ENCODE data around the gene CFAP58. TPM values are rescaled to one million over a fixed set of nuclear protein-coding genes. Genes with fewer than 3 reads are reported as not detected.
"Not testable (repeated sequence)": the region's sequence is repeated elsewhere in the genome, so short reads cannot be mapped to it uniquely, and the experiment has no call there.

Gene CFAP58
- total and polyA plus RNA-seq, 2 donors (not counting 1 experiment from before 2014, with no cell fraction given): not detected

DNA sequence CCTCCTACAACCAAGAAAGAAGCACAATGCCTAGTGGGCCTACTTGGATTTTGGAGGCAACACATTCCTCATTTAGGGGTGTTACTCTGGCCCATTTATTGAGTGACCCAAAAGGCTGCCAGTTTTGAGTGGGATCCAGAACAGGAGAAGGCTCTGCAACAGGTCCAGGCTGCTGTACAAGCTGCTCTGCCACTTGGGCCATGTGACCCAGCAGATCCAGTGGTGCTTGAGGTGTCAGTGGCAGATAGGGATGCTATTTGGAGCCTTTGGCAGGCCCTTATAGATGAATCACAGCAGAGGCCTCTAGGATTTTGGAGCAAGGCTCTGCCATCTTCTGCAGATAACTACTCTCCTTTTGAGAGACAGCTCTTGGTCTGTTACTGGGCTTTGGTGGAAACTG, 111.9 kb downstream of the CFAP58 start:
- H3K4me3 ChIP-seq (ENCODE audit: control extremely low read depth in 1 of 5, extremely low read depth in 1 of 5, insufficient read depth in 1 of 5, low read depth in 2 of 5, low read length in 4 of 5); H2AFZ ChIP-seq (ENCODE audit: insufficient read depth, low read depth, low read length, poor library complexity, severe bottlenecking); H3K27ac ChIP-seq (ENCODE audit: low read length in 2 of 2); intact Hi-C loops (cut with micrococcal nuclease); H3K9me3 Mint-ChIP-seq (ENCODE audit: insufficient read depth); DNase-seq; H3K36me3 ChIP-seq (replicated peaks in 1 of 2; ENCODE audit: control extremely low read depth in 1 of 2, control insufficient read depth in 1 of 2, extremely low read depth in 1 of 2, insufficient read depth in 2 of 2, low read length in 1 of 2); H3K79me2 ChIP-seq (ENCODE audit: control insufficient read depth, insufficient read depth, low read length); H3K4me3 Mint-ChIP-seq; H3K4me2 ChIP-seq (replicated peaks; ENCODE audit: low read depth, low read length, poor library complexity, severe bottlenecking); H3K4me1 Mint-ChIP-seq; H3K4me1 ChIP-seq (ENCODE audit: control insufficient read depth in 2 of 2, insufficient read depth in 2 of 2, low read length in 2 of 2); H3K27me3 ChIP-seq (replicated peaks in 1 of 4; ENCODE audit: control extremely low read depth in 1 of 4, control insufficient read depth in 3 of 4, insufficient read depth in 4 of 4, low read length in 3 of 4); H4K20me1 ChIP-seq (ENCODE audit: control insufficient read depth, insufficient read depth, low read length, poor library complexity, severe bottlenecking); H3K9me3 ChIP-seq (ENCODE audit: control extremely low read depth in 1 of 3, control insufficient read depth in 2 of 3, insufficient read depth in 1 of 3, low read length in 2 of 3); H3K9ac ChIP-seq (ENCODE audit: low read length); H3K27ac Mint-ChIP-seq; ATAC-seq (ENCODE audit: low read depth); CTCF ChIA-PET; POLR2A ChIA-PET: not testable (repeated sequence)
- H3K27me3 Mint-ChIP-seq: peaks cover 21% of the 10 kb centered on the region

DNA sequence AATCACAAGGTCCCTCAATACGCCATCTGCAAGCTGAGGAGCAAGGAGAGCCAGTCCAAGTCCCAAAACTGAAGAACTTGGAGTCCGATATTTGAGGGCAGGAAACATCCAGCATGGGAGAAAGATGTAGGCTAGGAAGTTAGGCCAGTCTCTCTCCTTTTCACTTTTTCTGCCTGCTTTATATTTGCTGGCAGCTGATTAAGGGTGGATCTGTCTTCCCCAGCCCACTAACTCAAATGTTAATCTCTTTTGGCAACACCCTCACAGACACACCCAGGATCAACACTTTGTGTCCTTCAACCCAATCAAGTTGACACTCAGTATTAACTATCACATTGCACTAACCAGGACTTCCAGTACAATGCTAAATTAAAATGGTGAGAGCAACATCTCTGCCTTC, 115.2 kb downstream of the CFAP58 start:
- H3K4me3 Mint-ChIP-seq; H3K4me1 ChIP-seq (ENCODE audit: control insufficient read depth in 2 of 2, insufficient read depth in 2 of 2, low read length in 2 of 2); ATAC-seq (ENCODE audit: low read depth); H3K9me3 ChIP-seq (ENCODE audit: control extremely low read depth in 1 of 3, control insufficient read depth in 2 of 3, insufficient read depth in 1 of 3, low read length in 2 of 3); H4K20me1 ChIP-seq (ENCODE audit: control insufficient read depth, insufficient read depth, low read length, poor library complexity, severe bottlenecking); POLR2A ChIA-PET; H3K79me2 ChIP-seq (ENCODE audit: control insufficient read depth, insufficient read depth, low read length); H3K27ac ChIP-seq (ENCODE audit: low read length in 2 of 2); H2AFZ ChIP-seq (ENCODE audit: insufficient read depth, low read depth, low read length, poor library complexity, severe bottlenecking); H3K36me3 ChIP-seq (replicated peaks in 1 of 2; ENCODE audit: control extremely low read depth in 1 of 2, control insufficient read depth in 1 of 2, extremely low read depth in 1 of 2, insufficient read depth in 2 of 2, low read length in 1 of 2); H3K4me2 ChIP-seq (replicated peaks; ENCODE audit: low read depth, low read length, poor library complexity, severe bottlenecking); H3K9ac ChIP-seq (ENCODE audit: low read length); H3K9me3 Mint-ChIP-seq (ENCODE audit: insufficient read depth); DNase-seq; CTCF ChIA-PET; intact Hi-C loops (cut with micrococcal nuclease); H3K27ac Mint-ChIP-seq; H3K4me1 Mint-ChIP-seq; H3K4me3 ChIP-seq (ENCODE audit: control extremely low read depth in 1 of 5, extremely low read depth in 1 of 5, insufficient read depth in 1 of 5, low read depth in 2 of 5, low read length in 4 of 5); H3K27me3 ChIP-seq (replicated peaks in 1 of 4; ENCODE audit: control extremely low read depth in 1 of 4, control insufficient read depth in 3 of 4, insufficient read depth in 4 of 4, low read length in 3 of 4): not testable (repeated sequence)
- WGBS (ENCODE audit: insufficient coverage): no CpG with 5 or more reads among the region's 2 CpGs
- H3K27me3 Mint-ChIP-seq: peaks cover 25% of the 10 kb centered on the region

DNA sequence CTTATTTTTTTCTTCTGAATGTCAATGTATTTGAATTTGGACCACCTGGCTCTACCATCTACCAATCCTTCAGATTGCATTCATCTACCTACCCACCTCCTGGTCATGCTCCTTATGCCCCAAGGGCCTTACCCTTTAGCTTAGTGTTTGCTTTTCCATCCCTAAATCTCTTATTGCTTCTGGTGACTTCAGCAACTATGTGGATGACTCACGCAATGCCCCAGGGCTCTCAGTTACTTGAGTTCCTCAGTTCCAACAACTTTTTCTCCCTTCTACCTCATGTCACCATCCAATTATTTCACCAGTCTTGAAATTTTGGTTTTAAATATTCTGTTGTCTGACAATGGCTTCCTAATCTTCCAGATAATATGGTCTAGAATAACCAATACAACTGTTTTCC, 118.9 kb downstream of the CFAP58 start:
- Mint-ChIP-seq H3K4me3 (no peak overlapping the region), H3K27ac (no peak overlapping the region), H3K27me3 (peaks cover 32% of the 10 kb centered on the region), H3K9me3 (ENCODE audit: insufficient read depth) (no peaks in the 10 kb centered on the region), H3K4me1 (no peaks in the 10 kb centered on the region)
- H2AFZ ChIP-seq (ENCODE audit: insufficient read depth, low read depth, low read length, poor library complexity, severe bottlenecking): no peak overlapping the region
- WGBS (ENCODE audit: insufficient coverage): 100% methylated on average over 1 of the region's 1 CpG
- H4K20me1 ChIP-seq (ENCODE audit: control insufficient read depth, insufficient read depth, low read length, poor library complexity, severe bottlenecking): no peaks in the 10 kb centered on the region
- TF ChIP-seq EZH2 (IDR thresholded peaks at IDR 0.05; ENCODE audit: borderline replicate concordance, insufficient read depth, low read depth, low read length, poor library complexity, severe bottlenecking): no peak
- TF ChIP-seq CTCF (IDR thresholded peaks at IDR 0.05): no peak
- no peak overlapping the region for H3K4me2 ChIP-seq (replicated peaks; ENCODE audit: low read depth, low read length, poor library complexity, severe bottlenecking)
- POLR2A ChIA-PET: no interaction called here
- H3K4me3 ChIP-seq (ENCODE audit: control extremely low read depth in 1 of 5, extremely low read depth in 1 of 5, insufficient read depth in 1 of 5, low read depth in 2 of 5, low read length in 4 of 5): no peak overlapping the region
- no peaks in the 10 kb centered on the region for H3K36me3 ChIP-seq (replicated peaks in 1 of 2; ENCODE audit: control extremely low read depth in 1 of 2, control insufficient read depth in 1 of 2, extremely low read depth in 1 of 2, insufficient read depth in 2 of 2, low read length in 1 of 2)
- ATAC-seq (ENCODE audit: low read depth) (no peak), DNase-seq (no peak)
- H3K4me1 ChIP-seq (ENCODE audit: control insufficient read depth in 2 of 2, insufficient read depth in 2 of 2, low read length in 2 of 2): no peaks in the 10 kb centered on the region
- intact Hi-C loops (cut with micrococcal nuclease): no loop called here
- peaks cover 0 to 6% (median 0%) of the 10 kb centered on the region in 4 experiments for H3K27me3 ChIP-seq (replicated peaks in 1 of 4; ENCODE audit: control extremely low read depth in 1 of 4, control insufficient read depth in 3 of 4, insufficient read depth in 4 of 4, low read length in 3 of 4)
- no peaks in the 10 kb centered on the region for H3K9me3 ChIP-seq (ENCODE audit: control extremely low read depth in 1 of 3, control insufficient read depth in 2 of 3, insufficient read depth in 1 of 3, low read length in 2 of 3)
- no peaks in the 10 kb centered on the region for H3K79me2 ChIP-seq (ENCODE audit: control insufficient read depth, insufficient read depth, low read length)
- H3K9ac ChIP-seq (ENCODE audit: low read length): no peak overlapping the region
- H3K27ac ChIP-seq (ENCODE audit: low read length in 2 of 2): no peak overlapping the region
- CTCF ChIA-PET: no interaction called here

All from B cell (primary cell).